Spleen (tissue), 7 donors: ENCODE results near the gene FBXO33.

Source experiments
- POLR2A ChIP-seq, 3 donors: fragments of 450-650 bp; IDR thresholded peaks; one replicate each; pipeline ENCODE4 v1.5.1; 2017; ENCODE audit warnings: antibody characterized with exemption in 3 of 3, mild to moderate bottlenecking in 1 of 3
- POLR2AphosphoS5 ChIP-seq, 3 donors: sonication (generic); formaldehyde crosslinking; IDR thresholded peaks; one replicate each; pipeline ENCODE4 v1.5.1; 2017; ENCODE audit warnings: antibody characterized with exemption in 3 of 3
- TF ChIP-seq, protein P1 (sequence below), 11 experiments: fragments of 200-600 bp in 7 of 11; fragments of 450-650 bp in 4 of 11; sonication (generic) in 4 of 11; IDR thresholded peaks in 8 of 11; conservative IDR thresholded peaks in 3 of 11; 1 replicate in 7 of 11; 2 replicates in 4 of 11; pipeline versions ENCODE4 v1.4.0 to v1.8.0; 2016 to 2021; ENCODE audit warnings: antibody characterized with exemption in 11 of 11, inconsistent platforms in 4 of 11, mild to moderate bottlenecking in 1 of 11
- donor health status: DM: no; HTN: no; CAD: no; lungs with moderate emphysema.
- donor health status: DM: no; HTN: no; CAD: no.
- donor health status: DM: no; HTN: no; CAD: no.

DNA sequence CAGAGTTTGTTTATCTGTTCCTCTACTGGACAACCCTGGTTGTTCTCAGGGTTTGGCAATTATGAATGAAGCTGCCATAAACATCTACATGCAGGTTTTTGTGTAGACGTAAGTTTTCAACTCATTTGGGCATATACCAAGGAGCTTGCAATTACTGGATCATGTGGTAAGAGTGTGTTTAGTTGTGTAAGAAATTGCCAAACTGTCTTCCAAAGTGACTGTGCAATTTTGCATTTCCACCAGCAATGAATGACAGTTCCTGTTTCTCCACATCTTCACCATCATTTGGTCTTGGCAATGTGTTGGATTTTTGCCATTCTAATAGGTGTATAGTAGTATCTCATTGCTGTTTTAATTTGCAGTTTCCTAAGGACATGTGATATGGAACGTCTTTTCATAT is 39.8 kb upstream of the FBXO33 start:
- TF ChIP-seq, protein P1, sequence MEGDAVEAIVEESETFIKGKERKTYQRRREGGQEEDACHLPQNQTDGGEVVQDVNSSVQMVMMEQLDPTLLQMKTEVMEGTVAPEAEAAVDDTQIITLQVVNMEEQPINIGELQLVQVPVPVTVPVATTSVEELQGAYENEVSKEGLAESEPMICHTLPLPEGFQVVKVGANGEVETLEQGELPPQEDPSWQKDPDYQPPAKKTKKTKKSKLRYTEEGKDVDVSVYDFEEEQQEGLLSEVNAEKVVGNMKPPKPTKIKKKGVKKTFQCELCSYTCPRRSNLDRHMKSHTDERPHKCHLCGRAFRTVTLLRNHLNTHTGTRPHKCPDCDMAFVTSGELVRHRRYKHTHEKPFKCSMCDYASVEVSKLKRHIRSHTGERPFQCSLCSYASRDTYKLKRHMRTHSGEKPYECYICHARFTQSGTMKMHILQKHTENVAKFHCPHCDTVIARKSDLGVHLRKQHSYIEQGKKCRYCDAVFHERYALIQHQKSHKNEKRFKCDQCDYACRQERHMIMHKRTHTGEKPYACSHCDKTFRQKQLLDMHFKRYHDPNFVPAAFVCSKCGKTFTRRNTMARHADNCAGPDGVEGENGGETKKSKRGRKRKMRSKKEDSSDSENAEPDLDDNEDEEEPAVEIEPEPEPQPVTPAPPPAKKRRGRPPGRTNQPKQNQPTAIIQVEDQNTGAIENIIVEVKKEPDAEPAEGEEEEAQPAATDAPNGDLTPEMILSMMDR (IDR thresholded peaks at IDR 0.05 in 8 of 11, conservative IDR thresholded peaks at IDR 0.05 in 3 of 11), result no peak
- TF ChIP-seq POLR2A (IDR thresholded peaks at IDR 0.05), result no peak
- no peak for TF ChIP-seq POLR2AphosphoS5 (IDR thresholded peaks at IDR 0.05)
